Activated T-cell treated with anti-CD3 and anti-CD28 coated beads, Interleukin-2, amount 50 U/mL, for 72 hours (primary cell): ENCODE data around the gene HSDL1. TPM values are rescaled to one million over a fixed set of nuclear protein-coding genes. Genes with fewer than 3 reads are reported as not detected.

Source experiments
- ATAC-seq, 2 donors: fragments of 150-1000 bp; cut with Tn5 transposase; replicated peaks in 1 of 2; 2 replicates each; pipeline ENCODE4 v1.10.0; 2021; ENCODE audit warnings: moderate library complexity in 2 of 2, mild to moderate bottlenecking in 1 of 2
- DNase-seq, 2 donors: peaks; one replicate each; pipeline ENCODE4 v3.0.0; 2021 to 2022; ENCODE audit warnings: mixed read lengths in 1 of 2
- H3K27ac Mint-ChIP-seq: one replicate; pipeline ENCODE4 v1.8.0; 2022; ENCODE audit warnings: mild to moderate bottlenecking, moderate library complexity, mixed read lengths
- H3K27me3 Mint-ChIP-seq: one replicate; pipeline ENCODE4 v1.8.0; 2022; ENCODE audit warnings: low read depth, mixed read lengths
- H3K36me3 Mint-ChIP-seq, 2 donors: one replicate each; pipeline ENCODE4 v1.8.0; 2022; ENCODE audit warnings: mixed read lengths in 2 of 2, mild to moderate bottlenecking in 1 of 2; ENCODE audit not compliant: insufficient read depth in 2 of 2
- H3K4me1 Mint-ChIP-seq: one replicate; pipeline ENCODE4 v1.8.0; 2022; ENCODE audit warnings: low read depth, mixed read lengths
- H3K4me3 Mint-ChIP-seq, 2 donors: one replicate each; pipeline ENCODE4 v1.8.0; 2022; ENCODE audit warnings: mild to moderate bottlenecking in 2 of 2, mixed read lengths in 2 of 2, moderate library complexity in 2 of 2
- H3K9me3 Mint-ChIP-seq, 2 donors: one replicate each; pipeline ENCODE4 v1.8.0; 2022; ENCODE audit warnings: mixed read lengths in 2 of 2
- total RNA-seq, 2 donors: library from RNA; stranded (reverse); gene quantifications; one replicate each; pipeline ENCODE4 v1.2.3, GENCODE V29; 2022

HSDL1 gene
- total RNA-seq: 10 to 100 TPM; 13.0 to 14.6 TPM

DNA sequence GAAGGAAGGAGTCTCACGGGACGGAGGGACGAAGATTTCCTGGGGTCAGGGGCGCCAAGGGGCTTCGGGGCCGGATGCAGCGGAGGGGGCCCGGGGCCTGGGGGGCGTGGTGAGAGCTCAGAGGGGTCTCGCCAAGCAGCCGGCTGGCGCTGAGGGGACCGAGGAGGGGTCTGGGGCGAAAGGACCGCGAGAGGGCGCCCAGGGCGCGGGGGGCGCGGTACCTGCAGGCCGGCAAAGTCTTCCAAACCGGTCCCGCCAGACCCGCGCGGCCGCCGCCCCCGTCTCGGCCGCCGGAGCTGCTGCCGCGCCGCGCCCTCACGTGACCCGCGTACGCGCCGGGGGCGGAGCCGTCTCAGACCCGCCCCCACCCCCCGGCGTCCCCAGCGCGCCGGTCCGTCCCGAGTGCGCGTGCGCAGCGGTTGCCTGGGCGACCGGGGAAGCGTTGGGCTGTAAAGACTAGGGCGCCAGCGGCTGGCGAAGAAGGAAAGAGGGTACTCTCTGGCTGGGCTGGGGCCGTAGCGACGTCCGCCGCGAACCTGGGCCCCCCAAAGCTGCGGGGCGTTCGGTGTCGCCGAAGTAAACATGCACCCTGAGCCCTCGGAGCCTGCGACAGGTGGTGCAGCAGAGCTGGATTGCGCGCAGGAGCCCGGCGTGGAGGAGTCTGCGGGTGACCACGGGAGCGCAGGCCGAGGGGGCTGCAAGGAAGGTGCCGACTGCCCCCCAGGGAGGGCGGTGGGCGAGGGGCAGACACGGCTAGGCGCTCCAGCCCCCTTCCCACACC, at the start of gene HSDL1, which contains the start of gene DNAAF1:
Gene HSDL1, minus strand, starts transcription at position 319 of the 781 bp plus-strand sequence. CDS start 13,856 bp downstream, outside the sequence.
Gene DNAAF1, plus strand, starts transcription at position 450 of the 781 bp plus-strand sequence. Its CDS starts 133 bp downstream, at position 583.
- peak; percentile 86 for ATAC-seq
- peak; percentile 92 to 96 for DNase-seq
- Mint-ChIP-seq H3K27ac (peak within 1 kb of the TSS; percentile 76), H3K4me1 (peaks cover 23% of the 10 kb centered on the region), H3K4me3 (peak within 1 kb of the TSS; percentile 97 to 98), H3K36me3 (peaks cover 0 to 3% of the 10 kb centered on the region in 2 donors), H3K9me3 (no peaks in the 10 kb centered on the region), H3K27me3 (peaks cover 6% of the 10 kb centered on the region)

DNA sequence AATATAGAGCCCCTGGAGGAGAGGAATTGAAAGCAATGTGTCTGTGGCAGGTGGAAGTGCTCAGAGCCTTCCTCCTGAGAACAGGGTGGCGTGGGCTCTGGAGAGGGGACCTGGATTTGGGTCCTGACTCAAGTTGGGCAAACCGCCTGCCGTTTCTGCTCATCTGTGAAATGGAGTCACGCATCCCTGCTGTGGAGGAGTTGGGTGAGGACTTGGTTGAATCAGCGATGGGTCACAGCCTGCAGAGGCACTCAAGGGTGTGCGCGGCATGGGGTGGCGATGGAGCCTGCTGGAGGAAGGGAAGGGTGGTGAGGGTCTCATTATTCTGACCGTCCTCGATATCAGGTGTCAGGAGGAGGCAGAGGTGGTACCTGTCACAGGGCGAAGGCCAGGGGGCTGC, 49.0 kb upstream of the HSDL1 start:
- no peaks in the 10 kb centered on the region for H3K9me3 Mint-ChIP-seq
- H3K4me1 Mint-ChIP-seq: peaks cover 21% of the 10 kb centered on the region
- peak; percentile 24 to 34 for ATAC-seq
- peak overlapping the region; percentile 51 to 75 for H3K4me3 Mint-ChIP-seq
- no peaks in the 10 kb centered on the region for H3K27me3 Mint-ChIP-seq
- H3K27ac Mint-ChIP-seq: peak overlapping the region; percentile 54
- peak in 1 of 2 donors; percentile 25 for DNase-seq
- no peaks in the 10 kb centered on the region for H3K36me3 Mint-ChIP-seq

DNA sequence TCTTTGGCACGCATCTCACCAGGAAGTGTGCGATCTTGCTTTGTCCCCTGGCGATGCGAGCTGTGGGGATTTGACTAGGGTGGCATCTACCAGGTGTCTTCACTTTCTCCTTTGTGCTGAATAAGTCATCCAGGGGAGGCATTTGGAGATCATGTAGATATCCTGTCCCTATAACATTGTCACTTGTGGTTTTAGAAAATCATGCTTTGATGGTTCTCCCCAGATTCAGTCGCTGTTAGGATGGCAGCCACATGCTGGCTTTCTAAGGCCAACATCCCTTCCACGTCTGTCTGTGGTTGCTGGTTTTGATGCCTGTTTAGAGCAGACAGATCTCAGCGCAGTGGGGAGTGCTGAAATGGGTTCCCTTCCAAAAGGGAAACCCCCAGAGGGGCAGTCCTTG, 48.5 kb upstream of the HSDL1 start:
- Mint-ChIP-seq H3K9me3 (no peaks in the 10 kb centered on the region), H3K27me3 (no peaks in the 10 kb centered on the region), H3K27ac (no peak overlapping the region), H3K4me3 (peak overlapping the region; percentile 51 to 75), H3K36me3 (no peaks in the 10 kb centered on the region), H3K4me1 (peaks cover 21% of the 10 kb centered on the region)
- DNase-seq (peak in 1 of 2 donors; percentile 18), ATAC-seq (peak; percentile 58 to 63)

DNA sequence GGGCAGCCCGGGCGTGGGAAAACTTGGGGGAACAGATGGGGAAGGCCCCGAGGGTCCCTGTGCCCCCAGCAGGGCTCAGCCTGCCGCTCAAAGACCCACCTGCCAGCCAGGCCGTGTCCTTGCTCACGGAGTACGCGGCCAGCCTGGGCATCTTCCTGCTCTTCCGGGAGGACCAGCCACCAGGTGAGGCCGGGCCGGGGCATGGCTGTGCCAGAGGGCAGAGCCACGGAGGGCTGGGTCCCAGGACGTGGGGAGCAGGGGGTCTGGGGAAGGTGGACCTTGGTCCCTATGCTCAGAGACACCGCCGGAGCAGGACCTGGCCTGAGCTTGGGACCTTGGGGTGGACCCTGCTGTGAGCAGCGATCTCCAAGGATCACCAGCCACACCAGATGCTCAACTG, 46.5 kb upstream of the HSDL1 start:
- no peak overlapping the region for H3K4me3 Mint-ChIP-seq
- H3K27ac Mint-ChIP-seq: no peak overlapping the region
- H3K9me3 Mint-ChIP-seq: no peaks in the 10 kb centered on the region

DNA sequence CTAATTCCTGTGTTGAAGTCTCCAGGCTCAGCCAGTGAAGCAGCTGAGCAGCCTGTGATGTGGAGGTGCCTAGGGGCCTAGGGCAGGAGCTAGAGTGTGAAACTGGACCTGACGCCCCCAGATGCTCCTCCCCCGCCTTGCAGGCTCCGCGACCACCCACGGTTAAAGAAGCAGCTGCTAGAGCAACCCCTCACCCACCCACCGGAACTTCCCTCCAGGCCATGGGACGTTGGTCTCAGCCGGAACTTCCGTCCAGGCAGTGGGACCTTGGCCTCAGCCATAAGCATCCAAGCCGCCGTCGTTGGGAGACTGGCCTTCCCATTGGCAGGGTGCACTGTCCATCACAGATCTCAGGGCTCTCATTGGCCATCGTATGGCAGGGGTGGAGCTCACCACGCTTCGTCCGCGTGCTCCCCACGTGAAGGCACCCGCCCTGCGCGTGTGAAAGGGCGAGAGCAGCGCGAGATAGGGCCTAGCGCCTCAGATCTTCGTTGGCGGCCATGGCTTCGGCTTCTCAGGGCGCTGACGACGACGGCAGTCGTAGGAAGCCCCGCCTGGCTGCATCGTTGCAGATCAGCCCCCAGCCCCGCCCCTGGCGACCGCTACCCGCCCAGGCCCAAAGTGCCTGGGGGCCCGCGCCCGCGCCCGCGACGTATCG, 45.9 kb upstream of the HSDL1 start, which contains the start of gene ADAD2:
Gene ADAD2, plus strand, starts transcription at position 427 of the 658 bp plus-strand sequence. Its CDS starts 74 bp downstream, at position 501.
- Mint-ChIP-seq H3K27me3 (no peaks in the 10 kb centered on the region), H3K4me1 (peaks cover 25% of the 10 kb centered on the region), H3K27ac (no peak within 1 kb of the TSS), H3K9me3 (no peaks in the 10 kb centered on the region), H3K36me3 (peaks cover 0 to 2% of the 10 kb centered on the region in 2 donors), H3K4me3 (no peak within 1 kb of the TSS)
- DNase-seq (peak in 1 of 2 donors; percentile 18), ATAC-seq (no peak)

More for the DNA sequence above, 46.5 kb upstream of the HSDL1 start:
- DNase-seq: no peak
- peaks cover 21% of the 10 kb centered on the region for H3K4me1 Mint-ChIP-seq
- H3K36me3 Mint-ChIP-seq: peaks cover 0 to 2% of the 10 kb centered on the region in 2 donors
- H3K27me3 Mint-ChIP-seq: no peaks in the 10 kb centered on the region
- no peak for ATAC-seq

DNA sequence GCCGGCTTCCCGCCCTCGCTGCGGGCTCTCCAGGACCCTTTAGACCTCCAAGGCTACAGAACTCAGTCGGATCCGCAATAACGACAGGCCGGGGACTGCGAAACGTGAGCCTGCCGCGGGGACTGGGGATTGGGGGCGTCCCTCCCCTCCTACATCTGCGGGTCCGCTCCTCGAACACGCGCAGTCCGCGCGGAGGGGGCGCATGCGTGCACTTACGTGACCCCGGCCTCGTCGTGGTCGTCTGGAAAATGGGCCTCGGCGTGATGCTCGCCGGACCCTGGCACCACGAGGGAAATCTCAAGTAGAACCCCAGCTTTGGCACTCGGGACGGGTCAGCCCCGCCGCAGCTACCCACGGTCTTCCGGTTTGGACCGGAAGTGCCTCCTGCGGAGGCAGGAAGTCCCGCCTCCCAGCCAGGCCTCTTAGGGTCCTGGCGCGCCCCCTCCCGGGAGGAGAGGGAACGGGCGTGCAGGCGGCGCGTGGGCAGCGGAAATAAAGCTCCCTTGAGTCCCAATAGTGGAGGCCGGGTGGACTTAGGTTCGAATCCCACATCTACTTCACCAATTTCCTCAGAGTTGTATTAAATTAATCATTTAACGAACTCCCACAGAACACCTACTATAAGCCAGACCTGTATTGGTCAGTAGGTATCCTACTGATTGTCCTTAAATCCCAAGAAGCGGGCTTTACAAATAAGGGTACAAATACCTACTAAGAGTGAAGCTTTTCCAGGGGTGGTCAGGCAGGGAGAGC, 41.9 kb upstream of the HSDL1 start, which contains the start of gene TAF1C:
Gene TAF1C, minus strand, starts transcription at position 373 of the 753 bp plus-strand sequence. CDS start 2,069 bp downstream, outside the sequence.
- Mint-ChIP-seq H3K36me3 (peaks cover 2 to 3% of the 10 kb centered on the region in 2 donors), H3K9me3 (no peaks in the 10 kb centered on the region), H3K4me3 (peak within 1 kb of the TSS; percentile 96 to 98), H3K27me3 (no peaks in the 10 kb centered on the region), H3K27ac (peak within 1 kb of the TSS; percentile 98), H3K4me1 (peaks cover 24% of the 10 kb centered on the region)
- ATAC-seq (peak; percentile 97 to 98), DNase-seq (peak; percentile 93 to 96)

DNA sequence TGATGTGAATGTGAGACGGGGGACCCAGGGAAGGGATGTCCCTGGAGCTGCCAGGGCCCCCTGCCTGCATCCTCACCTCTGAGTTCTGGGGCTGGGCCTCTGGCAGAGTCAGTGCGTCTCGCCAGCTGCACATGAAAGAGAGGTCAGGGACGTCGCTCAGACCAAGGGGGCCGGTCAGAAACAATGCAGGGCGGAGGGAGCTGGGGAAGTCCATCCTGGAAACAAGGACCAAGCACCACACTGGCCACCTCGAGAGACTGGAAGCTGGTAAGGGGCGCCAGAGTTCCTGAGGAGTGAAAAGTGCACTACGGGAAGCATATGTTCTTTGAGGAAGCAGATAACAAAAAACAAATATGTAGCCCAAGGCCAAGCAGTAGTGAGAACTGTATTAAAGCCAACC, 39.8 kb upstream of the HSDL1 start:
- Mint-ChIP-seq H3K4me1 (peaks cover 24% of the 10 kb centered on the region), H3K27ac (peak overlapping the region; percentile 24), H3K36me3 (peaks cover 2 to 3% of the 10 kb centered on the region in 2 donors), H3K27me3 (no peaks in the 10 kb centered on the region), H3K9me3 (no peaks in the 10 kb centered on the region), H3K4me3 (peak overlapping the region; percentile 96 to 98)
- ATAC-seq (no peak), DNase-seq (no peak)

DNA sequence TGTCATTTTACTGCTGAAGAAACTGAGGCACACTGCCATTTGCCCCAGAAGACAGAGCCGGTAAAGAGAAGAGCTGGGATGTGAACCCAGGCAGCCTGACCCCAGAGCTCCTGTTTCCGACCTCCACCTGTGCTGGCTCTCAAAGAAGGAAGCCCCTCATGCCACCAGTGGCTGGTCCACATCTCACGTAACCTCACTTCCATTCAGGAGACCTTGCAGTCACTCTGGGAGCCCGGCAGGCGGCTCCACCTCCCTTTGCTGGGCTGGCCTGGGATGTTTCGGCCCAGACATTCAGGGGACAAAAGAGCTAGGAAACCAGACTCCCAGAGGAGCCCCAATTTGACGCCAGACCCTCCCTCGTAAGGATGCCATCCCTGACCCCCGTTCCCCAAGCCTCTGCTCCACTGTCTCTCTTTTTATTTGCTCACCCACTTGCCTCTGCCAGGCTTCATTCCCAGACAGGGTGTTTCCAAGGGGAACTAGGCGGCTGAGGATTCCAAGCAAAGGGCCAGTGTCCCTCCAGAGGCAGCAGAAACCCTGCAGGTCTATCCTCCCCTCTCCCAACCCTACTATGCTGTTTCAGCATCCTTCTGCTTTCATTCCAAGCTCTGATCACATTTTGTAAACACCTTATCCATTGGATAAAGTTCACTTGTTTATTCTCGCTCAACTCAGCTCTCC, 39.1 kb upstream of the HSDL1 start:
- no peaks in the 10 kb centered on the region for H3K9me3 Mint-ChIP-seq
- H3K4me1 Mint-ChIP-seq: peaks cover 24% of the 10 kb centered on the region
- no peak overlapping the region for H3K4me3 Mint-ChIP-seq
- no peak overlapping the region for H3K27ac Mint-ChIP-seq
- no peaks in the 10 kb centered on the region for H3K27me3 Mint-ChIP-seq
- no peak for ATAC-seq
- peaks cover 2 to 3% of the 10 kb centered on the region in 2 donors for H3K36me3 Mint-ChIP-seq
- DNase-seq: no peak

DNA sequence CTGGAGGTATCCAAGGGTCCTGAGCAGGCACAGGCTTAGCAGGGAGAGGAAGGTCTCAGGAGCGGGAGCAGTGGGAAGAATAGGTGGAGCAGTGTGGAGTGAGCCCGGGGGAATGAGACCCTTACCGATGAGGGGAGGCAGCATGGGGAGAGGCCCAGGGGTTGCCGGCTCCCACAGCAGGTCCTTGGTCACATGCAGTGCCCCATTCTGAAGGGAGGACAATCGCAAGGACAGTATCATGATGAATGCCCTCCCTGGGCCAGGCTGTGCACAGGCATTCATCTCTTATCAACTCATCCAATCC, 38.5 kb upstream of the HSDL1 start:
- H3K36me3 Mint-ChIP-seq: peaks cover 2 to 3% of the 10 kb centered on the region in 2 donors
- no peak overlapping the region for H3K27ac Mint-ChIP-seq
- H3K9me3 Mint-ChIP-seq: no peaks in the 10 kb centered on the region

DNA sequence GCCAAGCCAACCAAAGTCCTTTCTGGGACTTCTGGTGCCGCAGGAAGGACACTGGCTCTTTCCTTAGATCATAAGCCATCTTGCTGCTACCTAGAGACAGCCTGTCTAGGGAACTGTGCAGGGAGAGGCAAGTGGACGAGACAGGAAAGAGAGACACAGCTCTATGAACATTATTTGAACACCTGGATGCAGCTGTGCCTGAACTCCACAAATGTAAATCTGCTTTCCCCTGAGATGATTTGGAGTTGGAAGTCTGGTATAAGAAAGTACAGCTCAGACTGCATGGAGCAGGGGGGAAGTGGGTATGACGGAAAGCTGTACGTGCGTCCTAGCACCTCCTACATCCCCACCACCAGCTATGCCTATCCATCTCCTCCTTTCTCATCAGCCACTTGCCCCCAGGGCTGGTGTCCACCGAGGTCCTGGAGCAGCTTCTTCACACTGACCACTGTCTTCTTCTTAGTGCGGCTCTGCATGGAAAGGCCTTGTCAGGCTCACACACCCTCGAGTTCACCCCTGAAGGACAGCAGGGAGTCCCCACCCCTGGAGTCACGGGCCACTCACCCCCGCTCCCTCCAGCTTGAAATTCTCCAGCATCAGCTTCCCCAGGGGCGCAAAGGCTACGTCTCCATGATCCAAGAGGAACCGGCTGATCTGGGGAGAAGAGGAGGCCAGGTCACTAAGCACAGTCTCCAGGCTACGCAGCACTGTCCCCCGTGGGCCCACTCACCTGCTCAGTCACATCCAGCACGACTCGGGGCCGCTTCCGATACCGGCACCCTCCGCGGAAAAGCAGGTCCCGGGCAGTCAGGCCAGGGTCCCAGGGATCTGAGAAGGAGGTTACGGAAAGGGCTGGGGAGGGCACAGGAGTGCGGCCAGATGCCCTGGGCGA, 37.9 kb upstream of the HSDL1 start:
- Mint-ChIP-seq H3K27me3 (no peaks in the 10 kb centered on the region), H3K4me3 (no peak overlapping the region), H3K4me1 (peaks cover 31% of the 10 kb centered on the region), H3K27ac (no peak overlapping the region), H3K36me3 (peaks cover 2 to 3% of the 10 kb centered on the region in 2 donors), H3K9me3 (no peaks in the 10 kb centered on the region)
- DNase-seq (no peak), ATAC-seq (no peak)

More for the DNA sequence above, 38.5 kb upstream of the HSDL1 start:
- peaks cover 25% of the 10 kb centered on the region for H3K4me1 Mint-ChIP-seq
- H3K4me3 Mint-ChIP-seq: no peak overlapping the region
- ATAC-seq: no peak
- no peaks in the 10 kb centered on the region for H3K27me3 Mint-ChIP-seq
- no peak for DNase-seq

DNA sequence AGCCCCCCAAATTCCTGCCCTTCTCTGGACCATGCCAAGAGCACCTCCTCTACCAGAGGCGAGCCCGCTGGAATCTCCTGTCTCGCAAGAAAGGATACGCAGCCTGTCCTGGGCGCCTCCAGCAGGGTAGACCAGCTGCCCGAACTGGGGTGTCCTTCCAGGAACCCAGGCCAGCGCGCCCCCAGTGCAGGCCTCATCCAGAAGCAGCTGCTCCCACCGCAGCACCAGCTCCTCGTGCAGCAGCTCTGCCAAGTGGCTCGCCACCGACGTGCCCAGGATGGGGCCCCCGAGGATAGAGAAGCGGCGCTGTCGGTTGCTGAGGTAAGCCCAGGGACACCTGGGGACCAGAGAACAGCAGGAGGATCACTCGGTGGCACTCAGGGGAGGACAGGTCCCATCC, 37.1 kb upstream of the HSDL1 start:
- H3K9me3 Mint-ChIP-seq: no peaks in the 10 kb centered on the region
- DNase-seq: no peak
- no peak overlapping the region for H3K4me3 Mint-ChIP-seq
- peaks cover 3 to 4% of the 10 kb centered on the region in 2 donors for H3K36me3 Mint-ChIP-seq
- no peaks in the 10 kb centered on the region for H3K27me3 Mint-ChIP-seq
- no peak overlapping the region for H3K27ac Mint-ChIP-seq
- no peak for ATAC-seq
- H3K4me1 Mint-ChIP-seq: peaks cover 36% of the 10 kb centered on the region
